ENCODE results near the gene PTPRM.

GRCh38 chr18:8176554-8176953 lies 609.4 kb downstream of the PTPRM start:
- TF ChIP-seq TAF1 (IDR thresholded peaks at IDR 0.05; ENCODE audit: low read depth, low read length) (no peak), POLR2A (IDR thresholded peaks at IDR 0.05; ENCODE audit: low read depth, low read length) (no peak)

Data from GM12891 (cell line).